Large intestine (tissue), 3 donors: ENCODE data around the gene SHC4. TPM values are rescaled to one million over a fixed set of nuclear protein-coding genes. Genes with fewer than 3 reads are reported as not detected.

Experiments used
- DNase-seq, 2 donors: peaks; one replicate each; pipeline versions ENCODE4 v3.0.0 to v3.0.0-alpha.2; 2013
- H3K27ac ChIP-seq: one replicate; pipeline ENCODE4 v1.5.1; 2013; ENCODE audit warnings: low read length
- H3K27me3 ChIP-seq: 2 replicates; pipeline ENCODE4 v1.6.1; 2013; ENCODE audit warnings: low read length; ENCODE audit not compliant: control insufficient read depth, insufficient read depth
- H3K36me3 ChIP-seq: 2 replicates; pipeline ENCODE4 v1.6.1; 2013; ENCODE audit warnings: low read length; ENCODE audit not compliant: control insufficient read depth, insufficient read depth
- H3K4me1 ChIP-seq: one replicate; pipeline ENCODE4 v1.6.1; 2013; ENCODE audit warnings: low read length; ENCODE audit not compliant: control insufficient read depth, insufficient read depth
- H3K4me3 ChIP-seq: one replicate; pipeline ENCODE4 v1.5.1; 2013; ENCODE audit warnings: low read length
- H3K9me3 ChIP-seq: one replicate; pipeline ENCODE4 v1.6.1; 2013; ENCODE audit warnings: mild to moderate bottlenecking, low read depth, low read length, moderate library complexity; ENCODE audit not compliant: control insufficient read depth
- WGBS: methylation state at CpG from one replicate; pipeline ENCODE4 v1.1.5; 2013; ENCODE audit warnings: low lambda C conversion rate; ENCODE audit not compliant: insufficient coverage; 5-methylcytosine and 5-hydroxymethylcytosine counted together
- polyA plus RNA-seq: library from polyadenylated mRNA; unstranded; fragments of 120-200 nt; gene quantifications from one replicate; pipeline ENCODE4 v1.2.1, GENCODE V29; 2013

SHC4 gene
- polyA plus RNA-seq, 1 donor: 1.7 TPM

- 0% methylated on average over 1 of the region's 2 CpGs for WGBS
Measured at GRCh38 chr15:48868536-48868935, 95.2 kb downstream of the SHC4 start.

GRCh38 chr15:48868023-48868422 lies 95.7 kb downstream of the SHC4 start:
- Histone ChIP-seq H3K27me3 (peaks cover 2% of the 10 kb centered on the region), H3K27ac (no peak overlapping the region), H3K9me3 (no peaks in the 10 kb centered on the region), H3K4me3 (no peak overlapping the region), H3K4me1 (peaks cover 8% of the 10 kb centered on the region), H3K36me3 (no peaks in the 10 kb centered on the region)
- no peak for DNase-seq

More at GRCh38 chr15:48868536-48868935, 95.2 kb downstream of the SHC4 start:
- H3K4me3 ChIP-seq: no peak overlapping the region
- no peaks in the 10 kb centered on the region for H3K9me3 ChIP-seq
- no peak for DNase-seq
- peaks cover 8% of the 10 kb centered on the region for H3K4me1 ChIP-seq
- peaks cover 2% of the 10 kb centered on the region for H3K27me3 ChIP-seq
- no peak overlapping the region for H3K27ac ChIP-seq
- H3K36me3 ChIP-seq: no peaks in the 10 kb centered on the region

- Histone ChIP-seq H3K27ac (no peak overlapping the region), H3K27me3 (peaks cover under 1% of the 10 kb centered on the region), H3K4me1 (peaks cover 8% of the 10 kb centered on the region), H3K9me3 (no peaks in the 10 kb centered on the region), H3K4me3 (no peak overlapping the region), H3K36me3 (no peaks in the 10 kb centered on the region)
- 67% methylated on average over 2 of the region's 2 CpGs for WGBS
- no peak for DNase-seq
Measured at GRCh38 chr15:48866141-48866563, 97.6 kb downstream of the SHC4 start.

- no CpG with 5 or more reads among the region's 3 CpGs for WGBS
- no peaks in the 10 kb centered on the region for H3K9me3 ChIP-seq
- DNase-seq: peak; percentile 37 to 61
- peaks cover 8% of the 10 kb centered on the region for H3K4me1 ChIP-seq
- peak overlapping the region; percentile 68 for H3K27ac ChIP-seq
- no peak overlapping the region for H3K4me3 ChIP-seq
- H3K27me3 ChIP-seq: no peaks in the 10 kb centered on the region
- H3K36me3 ChIP-seq: no peaks in the 10 kb centered on the region
Measured at GRCh38 chr15:48865370-48866079, 98.2 kb downstream of the SHC4 start.

GRCh38 chr15:48862705-48863104 lies 101.0 kb downstream of the SHC4 start:
- Histone ChIP-seq H3K27me3 (no peaks in the 10 kb centered on the region), H3K4me3 (no peak overlapping the region), H3K9me3 (no peaks in the 10 kb centered on the region), H3K36me3 (no peaks in the 10 kb centered on the region), H3K27ac (no peak overlapping the region), H3K4me1 (peaks cover 8% of the 10 kb centered on the region)
- no peak for DNase-seq
- no CpG with 5 or more reads among the region's 1 CpG for WGBS

- Histone ChIP-seq H3K27me3 (no peaks in the 10 kb centered on the region), H3K36me3 (no peaks in the 10 kb centered on the region), H3K9me3 (no peaks in the 10 kb centered on the region), H3K4me1 (peaks cover 8% of the 10 kb centered on the region), H3K4me3 (no peak overlapping the region), H3K27ac (no peak overlapping the region)
- no CpG with 5 or more reads among the region's 1 CpG for WGBS
- peak; percentile 35 to 36 for DNase-seq
Measured at GRCh38 chr15:48861813-48862431, 101.8 kb downstream of the SHC4 start.

- peaks cover 4% of the 10 kb centered on the region for H3K4me1 ChIP-seq
- H3K27me3 ChIP-seq: no peaks in the 10 kb centered on the region
- H3K27ac ChIP-seq: no peak overlapping the region
- WGBS: 100% methylated on average over 1 of the region's 2 CpGs
- H3K9me3 ChIP-seq: no peaks in the 10 kb centered on the region
- no peaks in the 10 kb centered on the region for H3K36me3 ChIP-seq
- H3K4me3 ChIP-seq: no peak overlapping the region
- no peak for DNase-seq
Measured at GRCh38 chr15:48859426-48859825, 104.3 kb downstream of the SHC4 start.

GRCh38 chr15:48858401-48858800 lies 105.3 kb downstream of the SHC4 start:
- DNase-seq: no peak
- no peaks in the 10 kb centered on the region for H3K9me3 ChIP-seq
- no peak overlapping the region for H3K27ac ChIP-seq
- H3K27me3 ChIP-seq: no peaks in the 10 kb centered on the region
- H3K4me3 ChIP-seq: no peak overlapping the region
- no CpG with 5 or more reads among the region's 2 CpGs for WGBS
- H3K36me3 ChIP-seq: no peaks in the 10 kb centered on the region
- H3K4me1 ChIP-seq: peaks cover 4% of the 10 kb centered on the region

- no peaks in the 10 kb centered on the region for H3K9me3 ChIP-seq
- no peak for DNase-seq
- H3K27ac ChIP-seq: no peak overlapping the region
- WGBS: no CpG with 5 or more reads among the region's 2 CpGs
- no peaks in the 10 kb centered on the region for H3K36me3 ChIP-seq
- no peaks in the 10 kb centered on the region for H3K27me3 ChIP-seq
- peaks cover 4% of the 10 kb centered on the region for H3K4me1 ChIP-seq
- H3K4me3 ChIP-seq: no peak overlapping the region
Measured at GRCh38 chr15:48856942-48857341, 106.8 kb downstream of the SHC4 start.

- Histone ChIP-seq H3K9me3 (no peaks in the 10 kb centered on the region), H3K27me3 (no peaks in the 10 kb centered on the region), H3K36me3 (no peaks in the 10 kb centered on the region), H3K27ac (no peak overlapping the region), H3K4me1 (peaks cover 4% of the 10 kb centered on the region), H3K4me3 (no peak overlapping the region)
- WGBS: no CpG with 5 or more reads among the region's 6 CpGs
- DNase-seq: peak; percentile 31 to 70
Measured at GRCh38 chr15:48855501-48856440, 107.9 kb downstream of the SHC4 start.
